ENCODE measurements around the gene MAB21L4.

The MAB21L4 gene

GRCh38 chr2:240876475-240877251, 19.3 kb downstream of the MAB21L4 start:
- no peak for DNase-seq

- no peak for DNase-seq
These were observed 19.9 kb downstream of the MAB21L4 start for GRCh38 chr2:240876035-240876474.

- no peak for DNase-seq
These were observed 20.5 kb downstream of the MAB21L4 start for GRCh38 chr2:240875228-240876034.

- no peak for DNase-seq
These were observed 21.2 kb downstream of the MAB21L4 start for GRCh38 chr2:240874715-240875227.

GRCh38 chr2:240873805-240874714, 21.9 kb downstream of the MAB21L4 start:
- DNase-seq = no peak

- DNase-seq = no peak
These were observed 22.7 kb downstream of the MAB21L4 start for GRCh38 chr2:240873098-240873788.

GRCh38 chr2:240872317-240873097, 23.4 kb downstream of the MAB21L4 start:
- no peak for DNase-seq

- DNase-seq = no peak
These were observed 24.6 kb downstream of the MAB21L4 start for GRCh38 chr2:240871071-240871958.

GRCh38 chr2:240869956-240870875, 25.7 kb downstream of the MAB21L4 start:
- no peak for DNase-seq

- no peak for DNase-seq
These were observed 26.6 kb downstream of the MAB21L4 start for GRCh38 chr2:240869109-240869955.

- no peak for DNase-seq
These were observed 27.5 kb downstream of the MAB21L4 start, which contains the start of gene AGXT for GRCh38 chr2:240868286-240869108. Gene AGXT, plus strand, starts transcription at chr2:240868824. Its CDS starts 42 bp downstream, at chr2:240868866.

GRCh38 chr2:240865391-240865790, 30.6 kb downstream of the MAB21L4 start:
- no peak for DNase-seq

GRCh38 chr2:240864475-240864874, 31.5 kb downstream of the MAB21L4 start:
- DNase-seq = no peak

- no peak for DNase-seq
These were observed 34.4 kb downstream of the MAB21L4 start for GRCh38 chr2:240861547-240861946.

- DNase-seq = no peak
These were observed 37.1 kb downstream of the MAB21L4 start for GRCh38 chr2:240858871-240859270.

GRCh38 chr2:240858321-240858720, 37.6 kb downstream of the MAB21L4 start:
- DNase-seq = no peak
